Measurements from ENCODE around the gene SESN1. TPM values are rescaled to one million over a fixed set of nuclear protein-coding genes. Genes with fewer than 3 reads are reported as not detected.

SESN1 gene
- total RNA-seq, 1 donor from 2014 or later, result 18.4 TPM

- H3K27me3 ChIP-seq (ENCODE audit: control insufficient read depth, insufficient read depth, low read length), result no peaks in the 10 kb centered on the region
- DNase-seq (ENCODE audit: low read depth), result no peak
Observed at GRCh38 chr6:108959972-108960582, 134.6 kb downstream of the SESN1 start.

GRCh38 chr6:108958900-108959770 is 135.5 kb downstream of the SESN1 start:
- H3K4me3 ChIP-seq (ENCODE audit: low read depth, low read length), result no peak overlapping the region
- no peaks in the 10 kb centered on the region for H3K27me3 ChIP-seq (ENCODE audit: control insufficient read depth, insufficient read depth, low read length)
- FAIRE-seq, result no peak
- no peaks in the 10 kb centered on the region for H3K36me3 ChIP-seq (ENCODE audit: control insufficient read depth, insufficient read depth, low read length)
- TF ChIP-seq CTCF (IDR thresholded peaks at IDR 0.05; ENCODE audit: insufficient read depth, low read length, severe bottlenecking), result no peak
- DNase-seq (ENCODE audit: low read depth), result no peak

More at GRCh38 chr6:108959972-108960582, 134.6 kb downstream of the SESN1 start:
- no peak for TF ChIP-seq CTCF (IDR thresholded peaks at IDR 0.05; ENCODE audit: insufficient read depth, low read length, severe bottlenecking)
- no peak for FAIRE-seq
- no peaks in the 10 kb centered on the region for H3K36me3 ChIP-seq (ENCODE audit: control insufficient read depth, insufficient read depth, low read length)
- H3K4me3 ChIP-seq (ENCODE audit: low read depth, low read length), result no peak overlapping the region

DNA sequence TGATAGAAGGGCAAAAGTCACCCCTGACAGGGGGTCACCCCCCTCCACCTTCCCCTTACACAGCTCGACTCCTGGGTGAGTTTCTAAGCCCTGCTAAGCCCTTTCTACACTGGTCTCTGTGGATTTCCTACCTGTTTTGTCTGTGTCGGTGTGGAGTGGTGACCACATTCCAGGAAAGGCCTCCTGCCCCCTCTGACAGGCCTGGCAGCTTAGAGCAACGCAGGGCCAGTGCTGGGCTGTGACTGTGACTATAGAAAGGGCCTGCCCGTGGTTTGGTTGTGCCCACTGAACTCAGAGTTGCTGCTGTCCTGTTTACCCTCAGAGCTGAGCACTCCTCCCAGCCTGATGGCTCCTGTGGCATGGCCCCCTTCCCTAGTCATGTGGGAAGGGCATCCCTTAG is 137.4 kb downstream of the SESN1 start:
- TF ChIP-seq CTCF (IDR thresholded peaks at IDR 0.05; ENCODE audit: insufficient read depth, low read length, severe bottlenecking), result no peak

DNA sequence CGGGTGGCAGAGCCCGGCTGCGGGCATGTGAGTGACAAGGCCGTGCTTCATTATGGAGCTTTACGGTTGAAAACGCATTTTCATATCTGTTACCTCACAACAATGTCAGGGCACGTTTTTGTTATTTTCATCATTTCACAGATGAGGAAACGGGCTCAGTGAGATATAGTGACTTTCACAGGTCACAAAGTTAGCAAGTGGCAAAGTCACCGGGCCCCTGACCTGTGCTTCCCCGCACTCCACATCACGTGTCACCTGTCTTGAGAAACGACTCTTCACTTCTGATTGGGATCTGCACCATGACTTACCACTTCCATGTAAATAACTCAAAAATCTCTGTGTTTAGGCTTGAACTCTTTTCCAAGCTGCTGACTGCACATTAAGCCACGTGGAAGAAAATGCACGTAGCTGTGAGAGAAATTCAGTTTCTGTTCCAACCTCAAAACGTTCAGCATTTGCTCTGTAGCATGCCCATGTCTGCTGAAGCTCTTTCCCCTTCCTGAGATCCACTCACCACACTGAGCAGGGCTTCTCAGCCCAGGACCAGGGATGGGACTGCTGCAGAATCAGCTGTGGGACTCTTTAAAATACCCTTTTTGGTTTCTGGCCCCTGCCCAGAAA is 139.2 kb downstream of the SESN1 start:
- Histone ChIP-seq H3K27me3 (ENCODE audit: control insufficient read depth, insufficient read depth, low read length) (no peaks in the 10 kb centered on the region), H3K36me3 (ENCODE audit: control insufficient read depth, insufficient read depth, low read length) (no peaks in the 10 kb centered on the region), H3K4me3 (ENCODE audit: low read depth, low read length) (no peak overlapping the region)
- DNase-seq (ENCODE audit: low read depth) (no peak), FAIRE-seq (no peak)
- TF ChIP-seq CTCF (IDR thresholded peaks at IDR 0.05; ENCODE audit: insufficient read depth, low read length, severe bottlenecking), result no peak

More for the DNA sequence above, 137.4 kb downstream of the SESN1 start:
- no peak for FAIRE-seq
- no peak for DNase-seq (ENCODE audit: low read depth)
- no peak overlapping the region for H3K4me3 ChIP-seq (ENCODE audit: low read depth, low read length)
- no peaks in the 10 kb centered on the region for H3K27me3 ChIP-seq (ENCODE audit: control insufficient read depth, insufficient read depth, low read length)
- no peaks in the 10 kb centered on the region for H3K36me3 ChIP-seq (ENCODE audit: control insufficient read depth, insufficient read depth, low read length)

DNA sequence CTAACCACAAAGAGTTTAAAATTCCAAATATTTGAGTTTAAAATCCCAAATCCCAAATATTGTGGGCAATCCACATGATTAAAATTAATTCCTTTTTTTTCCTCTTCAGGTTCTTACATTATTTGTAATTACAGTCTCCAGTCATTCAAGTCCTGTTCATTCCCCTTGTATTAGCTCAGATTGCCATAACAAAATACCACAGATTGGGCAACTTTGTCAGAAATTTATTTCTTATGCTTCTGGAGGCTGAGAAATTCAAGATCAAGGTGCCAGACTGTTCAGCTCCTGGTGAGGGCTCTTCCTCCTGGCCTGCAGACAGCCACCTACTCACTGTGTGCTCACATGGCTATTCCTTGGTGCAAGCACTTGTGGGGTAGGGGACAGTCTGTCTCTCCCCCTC is 141.0 kb downstream of the SESN1 start:
- no peaks in the 10 kb centered on the region for H3K27me3 ChIP-seq (ENCODE audit: control insufficient read depth, insufficient read depth, low read length)
- no peak for TF ChIP-seq CTCF (IDR thresholded peaks at IDR 0.05; ENCODE audit: insufficient read depth, low read length, severe bottlenecking)
- DNase-seq (ENCODE audit: low read depth) (no peak), FAIRE-seq (no peak)
- H3K36me3 ChIP-seq (ENCODE audit: control insufficient read depth, insufficient read depth, low read length), result no peaks in the 10 kb centered on the region
- no peak overlapping the region for H3K4me3 ChIP-seq (ENCODE audit: low read depth, low read length)

Measured in bronchial epithelial cell (primary cell).